K562 (cell line): ENCODE data around the gene STEAP3. TPM values are rescaled to one million over a fixed set of nuclear protein-coding genes. Genes with fewer than 3 reads are reported as not detected.

ENCODE experiments used
- ARNT ChIP-seq, 2 experiments: fragments of 450-650 bp; IDR thresholded peaks; 2 replicates each; pipeline ENCODE4 v1.6.1; 2016; ENCODE audit warnings: mild to moderate bottlenecking in 1 of 2
- ATF7 ChIP-seq: fragments of 450-650 bp; IDR thresholded peaks from 2 replicates; pipeline ENCODE4 v1.7.1; 2014; ENCODE audit warnings: mild to moderate bottlenecking, moderate library complexity
- DNMT1 ChIP-seq: fragments of 450-650 bp; IDR thresholded peaks from 2 replicates; pipeline ENCODE4 v1.6.1; 2016; ENCODE audit warnings: antibody characterized with exemption, mild to moderate bottlenecking
- EHMT2 ChIP-seq: fragments of 450-650 bp; IDR thresholded peaks from 2 replicates; pipeline ENCODE4 v1.6.1; 2018; ENCODE audit warnings: antibody characterized with exemption
- GATAD2B ChIP-seq: fragments of 450-650 bp; IDR thresholded peaks from 2 replicates; pipeline ENCODE4 v1.6.1; 2017; ENCODE audit warnings: mild to moderate bottlenecking, borderline replicate concordance
- HDGF ChIP-seq: fragments of 450-650 bp; IDR thresholded peaks from 2 replicates; pipeline ENCODE4 v1.6.1; 2016
- KDM1A ChIP-seq, 2 experiments: fragments of 450-650 bp; IDR thresholded peaks; 2 replicates each; pipeline ENCODE4 v1.6.1; 2016; ENCODE audit warnings: mild to moderate bottlenecking in 2 of 2
- MED1 ChIP-seq: sonication (generic); formaldehyde crosslinking; IDR thresholded peaks from 2 replicates; pipeline ENCODE4 v1.8.1; 2023; ENCODE audit warnings: missing genetic modification reagents, borderline replicate concordance
- NR2C1 ChIP-seq, 2 experiments: fragments of 450-650 bp; IDR thresholded peaks; 2 replicates each; pipeline ENCODE4 v1.6.1; 2017; ENCODE audit warnings: mild to moderate bottlenecking in 2 of 2, antibody characterized with exemption in 1 of 2, inconsistent platforms in 1 of 2, missing compliant biosample characterization in 1 of 2, missing genetic modification characterization in 1 of 2
- NR3C1 ChIP-seq: sonication (generic); formaldehyde crosslinking; IDR thresholded peaks from 2 replicates; pipeline ENCODE4 v1.8.1; 2022; ENCODE audit warnings: missing genetic modification reagents
- RFX1 ChIP-seq: fragments of 450-650 bp; IDR thresholded peaks from 2 replicates; pipeline ENCODE4 v1.6.1; 2016; ENCODE audit warnings: mild to moderate bottlenecking, moderate library complexity
- SAFB2 ChIP-seq: fragments of 200-400 bp; formaldehyde crosslinking; IDR thresholded peaks from 2 replicates; pipeline ENCODE4 v1.6.1; 2018; ENCODE audit warnings: borderline replicate concordance, low read length, low read depth, moderate library complexity; ENCODE audit not compliant: severe bottlenecking
- U2AF2 ChIP-seq: fragments of 200-400 bp; formaldehyde crosslinking; optimal IDR thresholded peaks from 2 replicates; pipeline ENCODE3; 2017; ENCODE audit warnings: low read depth, mild to moderate bottlenecking, low read length
- ZNF436 ChIP-seq: fragments of 250-450, 450-650 bp; sonication (Bioruptor Pico); formaldehyde crosslinking; IDR thresholded peaks from 2 replicates; pipeline ENCODE4 v1.7.0; 2020; ENCODE audit warnings: mild to moderate bottlenecking
- ZNF764 ChIP-seq: fragments of 250-450 bp; sonication (Bioruptor Pico); IDR thresholded peaks from 2 replicates; pipeline ENCODE4 v1.4.0; 2020; ENCODE audit warnings: low read depth, mild to moderate bottlenecking, moderate library complexity
- polyA plus RNA-seq, 8 experiments: library from polyadenylated mRNA; depleted of rRNA in 4 of 8; stranded (reverse) in 5 of 8; unstranded in 3 of 8; fragments of >200 nt; fragmentation: Nextera tagmentation in 2 of 8; fragmentation: Illumina TruSeq in 1 of 8; extraction: Ambion mirVana in 2 of 8; extraction: Trizol in 1 of 8; gene quantifications; 2 replicates each; pipeline versions ENCODE4 v1.2.1 to v1.2.3, GENCODE V29; 2011 to 2014; ENCODE audit warnings: inconsistent platforms in 1 of 8, missing spikeins in 1 of 8
- total RNA-seq, 7 experiments: library from RNA; depleted of rRNA in 6 of 7; stranded (reverse); fragments of >200 nt in 6 of 7; fragmentation: Illumina TruSeq in 2 of 7; extraction: Trizol in 2 of 7; gene quantifications; 2 replicates each; pipeline versions ENCODE4 v1.2.1 to v1.2.3, GENCODE V29; 2011 to 2021; ENCODE audit warnings: low replicate concordance in 1 of 7
- TF ChIP-seq, protein P1 (sequence below): fragments of 450-650 bp; IDR thresholded peaks from 2 replicates; pipeline ENCODE4 v1.6.1; 2016
- TF ChIP-seq, protein P2 (sequence below): fragments of 450-650 bp; formaldehyde crosslinking; IDR thresholded peaks from 2 replicates; pipeline ENCODE4 v1.4.0; 2022; ENCODE audit warnings: missing genetic modification characterization
- TF ChIP-seq, protein P3 (sequence below): fragments of 250-450 bp; sonication (Bioruptor Pico); IDR thresholded peaks from 2 replicates; pipeline ENCODE4 v1.8.0; 2022; ENCODE audit warnings: inconsistent platforms
- TF ChIP-seq, protein P4 (sequence below): sonication (generic); formaldehyde crosslinking; IDR thresholded peaks from 2 replicates; pipeline ENCODE4 v1.8.0; 2023; ENCODE audit warnings: missing genetic modification reagents, mild to moderate bottlenecking, borderline replicate concordance
- TF ChIP-seq, protein P5 (sequence below): IDR thresholded peaks from 3 replicates; pipeline ENCODE4 v1.6.1; 2011; ENCODE audit warnings: borderline replicate concordance, mild to moderate bottlenecking; ENCODE audit not compliant: insufficient read length, insufficient read depth

The STEAP3 gene
- total and polyA plus RNA-seq, 9 of the 15 experiments (the other 6 are each of a cell fraction or from before 2014, with no cell fraction given): 1.8 to 31.6 (median 9.0) TPM

DNA sequence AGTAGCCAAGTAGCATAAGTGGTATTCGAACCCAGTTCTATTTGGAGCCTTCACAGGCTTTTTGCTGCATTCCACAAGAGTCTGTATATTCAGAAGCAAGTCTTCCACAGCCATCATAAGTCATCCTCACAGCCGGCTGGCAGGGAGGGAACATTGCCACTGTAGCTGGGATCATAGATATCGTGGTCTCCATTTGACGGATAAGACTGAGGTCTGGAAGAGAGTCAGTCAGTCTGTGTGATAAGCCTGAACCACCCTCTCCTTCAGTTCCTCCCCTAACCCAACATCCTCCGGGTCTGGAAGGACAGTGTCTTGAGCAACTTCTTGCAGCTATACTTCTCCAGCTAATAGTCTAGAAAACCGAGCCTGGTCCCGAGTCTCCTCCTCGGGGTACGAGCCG, 48.1 kb upstream of the STEAP3 start (continued):
- no peak for TF ChIP-seq EHMT2
- TF ChIP-seq DNMT1: no peak
- TF ChIP-seq ATF7: no peak
- TF ChIP-seq, protein P1, sequence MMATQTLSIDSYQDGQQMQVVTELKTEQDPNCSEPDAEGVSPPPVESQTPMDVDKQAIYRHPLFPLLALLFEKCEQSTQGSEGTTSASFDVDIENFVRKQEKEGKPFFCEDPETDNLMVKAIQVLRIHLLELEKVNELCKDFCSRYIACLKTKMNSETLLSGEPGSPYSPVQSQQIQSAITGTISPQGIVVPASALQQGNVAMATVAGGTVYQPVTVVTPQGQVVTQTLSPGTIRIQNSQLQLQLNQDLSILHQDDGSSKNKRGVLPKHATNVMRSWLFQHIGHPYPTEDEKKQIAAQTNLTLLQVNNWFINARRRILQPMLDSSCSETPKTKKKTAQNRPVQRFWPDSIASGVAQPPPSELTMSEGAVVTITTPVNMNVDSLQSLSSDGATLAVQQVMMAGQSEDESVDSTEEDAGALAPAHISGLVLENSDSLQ: peak; percentile 58
- TF ChIP-seq HDGF: no peak
- TF ChIP-seq, protein P2, sequence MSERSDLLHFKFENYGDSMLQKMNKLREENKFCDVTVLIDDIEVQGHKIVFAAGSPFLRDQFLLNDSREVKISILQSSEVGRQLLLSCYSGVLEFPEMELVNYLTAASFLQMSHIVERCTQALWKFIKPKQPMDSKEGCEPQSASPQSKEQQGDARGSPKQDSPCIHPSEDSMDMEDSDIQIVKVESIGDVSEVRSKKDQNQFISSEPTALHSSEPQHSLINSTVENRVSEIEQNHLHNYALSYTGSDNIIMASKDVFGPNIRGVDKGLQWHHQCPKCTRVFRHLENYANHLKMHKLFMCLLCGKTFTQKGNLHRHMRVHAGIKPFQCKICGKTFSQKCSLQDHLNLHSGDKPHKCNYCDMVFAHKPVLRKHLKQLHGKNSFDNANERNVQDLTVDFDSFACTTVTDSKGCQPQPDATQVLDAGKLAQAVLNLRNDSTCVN: no peak
- TF ChIP-seq ARNT (IDR thresholded peaks at IDR 0.05): no peak
- TF ChIP-seq NR2C1 (IDR thresholded peaks at IDR 0.05): no peak
- TF ChIP-seq NR2C1 (tag; IDR thresholded peaks at IDR 0.05): no peak
- TF ChIP-seq, protein P3, sequence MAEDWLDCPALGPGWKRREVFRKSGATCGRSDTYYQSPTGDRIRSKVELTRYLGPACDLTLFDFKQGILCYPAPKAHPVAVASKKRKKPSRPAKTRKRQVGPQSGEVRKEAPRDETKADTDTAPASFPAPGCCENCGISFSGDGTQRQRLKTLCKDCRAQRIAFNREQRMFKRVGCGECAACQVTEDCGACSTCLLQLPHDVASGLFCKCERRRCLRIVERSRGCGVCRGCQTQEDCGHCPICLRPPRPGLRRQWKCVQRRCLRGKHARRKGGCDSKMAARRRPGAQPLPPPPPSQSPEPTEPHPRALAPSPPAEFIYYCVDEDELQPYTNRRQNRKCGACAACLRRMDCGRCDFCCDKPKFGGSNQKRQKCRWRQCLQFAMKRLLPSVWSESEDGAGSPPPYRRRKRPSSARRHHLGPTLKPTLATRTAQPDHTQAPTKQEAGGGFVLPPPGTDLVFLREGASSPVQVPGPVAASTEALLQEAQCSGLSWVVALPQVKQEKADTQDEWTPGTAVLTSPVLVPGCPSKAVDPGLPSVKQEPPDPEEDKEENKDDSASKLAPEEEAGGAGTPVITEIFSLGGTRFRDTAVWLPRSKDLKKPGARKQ (CRISPR knock-in tag): no peak
- no peak for TF ChIP-seq RFX1
- no peak for TF ChIP-seq ZNF764 (CRISPR knock-in tag)
- no peak for TF ChIP-seq U2AF2
- TF ChIP-seq NR3C1 (CRISPR knock-in tag): no peak
- TF ChIP-seq GATAD2B: no peak
- no peak for TF ChIP-seq SAFB2
- TF ChIP-seq, protein P4, sequence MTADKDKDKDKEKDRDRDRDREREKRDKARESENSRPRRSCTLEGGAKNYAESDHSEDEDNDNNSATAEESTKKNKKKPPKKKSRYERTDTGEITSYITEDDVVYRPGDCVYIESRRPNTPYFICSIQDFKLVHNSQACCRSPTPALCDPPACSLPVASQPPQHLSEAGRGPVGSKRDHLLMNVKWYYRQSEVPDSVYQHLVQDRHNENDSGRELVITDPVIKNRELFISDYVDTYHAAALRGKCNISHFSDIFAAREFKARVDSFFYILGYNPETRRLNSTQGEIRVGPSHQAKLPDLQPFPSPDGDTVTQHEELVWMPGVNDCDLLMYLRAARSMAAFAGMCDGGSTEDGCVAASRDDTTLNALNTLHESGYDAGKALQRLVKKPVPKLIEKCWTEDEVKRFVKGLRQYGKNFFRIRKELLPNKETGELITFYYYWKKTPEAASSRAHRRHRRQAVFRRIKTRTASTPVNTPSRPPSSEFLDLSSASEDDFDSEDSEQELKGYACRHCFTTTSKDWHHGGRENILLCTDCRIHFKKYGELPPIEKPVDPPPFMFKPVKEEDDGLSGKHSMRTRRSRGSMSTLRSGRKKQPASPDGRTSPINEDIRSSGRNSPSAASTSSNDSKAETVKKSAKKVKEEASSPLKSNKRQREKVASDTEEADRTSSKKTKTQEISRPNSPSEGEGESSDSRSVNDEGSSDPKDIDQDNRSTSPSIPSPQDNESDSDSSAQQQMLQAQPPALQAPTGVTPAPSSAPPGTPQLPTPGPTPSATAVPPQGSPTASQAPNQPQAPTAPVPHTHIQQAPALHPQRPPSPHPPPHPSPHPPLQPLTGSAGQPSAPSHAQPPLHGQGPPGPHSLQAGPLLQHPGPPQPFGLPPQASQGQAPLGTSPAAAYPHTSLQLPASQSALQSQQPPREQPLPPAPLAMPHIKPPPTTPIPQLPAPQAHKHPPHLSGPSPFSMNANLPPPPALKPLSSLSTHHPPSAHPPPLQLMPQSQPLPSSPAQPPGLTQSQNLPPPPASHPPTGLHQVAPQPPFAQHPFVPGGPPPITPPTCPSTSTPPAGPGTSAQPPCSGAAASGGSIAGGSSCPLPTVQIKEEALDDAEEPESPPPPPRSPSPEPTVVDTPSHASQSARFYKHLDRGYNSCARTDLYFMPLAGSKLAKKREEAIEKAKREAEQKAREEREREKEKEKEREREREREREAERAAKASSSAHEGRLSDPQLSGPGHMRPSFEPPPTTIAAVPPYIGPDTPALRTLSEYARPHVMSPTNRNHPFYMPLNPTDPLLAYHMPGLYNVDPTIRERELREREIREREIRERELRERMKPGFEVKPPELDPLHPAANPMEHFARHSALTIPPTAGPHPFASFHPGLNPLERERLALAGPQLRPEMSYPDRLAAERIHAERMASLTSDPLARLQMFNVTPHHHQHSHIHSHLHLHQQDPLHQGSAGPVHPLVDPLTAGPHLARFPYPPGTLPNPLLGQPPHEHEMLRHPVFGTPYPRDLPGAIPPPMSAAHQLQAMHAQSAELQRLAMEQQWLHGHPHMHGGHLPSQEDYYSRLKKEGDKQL (CRISPR knock-in tag): no peak
- TF ChIP-seq, protein P5, sequence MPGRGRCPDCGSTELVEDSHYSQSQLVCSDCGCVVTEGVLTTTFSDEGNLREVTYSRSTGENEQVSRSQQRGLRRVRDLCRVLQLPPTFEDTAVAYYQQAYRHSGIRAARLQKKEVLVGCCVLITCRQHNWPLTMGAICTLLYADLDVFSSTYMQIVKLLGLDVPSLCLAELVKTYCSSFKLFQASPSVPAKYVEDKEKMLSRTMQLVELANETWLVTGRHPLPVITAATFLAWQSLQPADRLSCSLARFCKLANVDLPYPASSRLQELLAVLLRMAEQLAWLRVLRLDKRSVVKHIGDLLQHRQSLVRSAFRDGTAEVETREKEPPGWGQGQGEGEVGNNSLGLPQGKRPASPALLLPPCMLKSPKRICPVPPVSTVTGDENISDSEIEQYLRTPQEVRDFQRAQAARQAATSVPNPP: no peak
- TF ChIP-seq MED1 (CRISPR knock-in tag): no peak
- peak in 1 of 2 experiments; percentile 51; a peak in 2 of 4 replicates for TF ChIP-seq KDM1A (IDR thresholded peaks at IDR 0.05)
- TF ChIP-seq ZNF436: no peak
